ENCODE results near the gene PGPEP1. TPM values are rescaled to one million over a fixed set of nuclear protein-coding genes. Genes with fewer than 3 reads are reported as not detected.
A peak's percentile ranks its signal among the peaks of the same experiment; 100 is the strongest.

Gene PGPEP1
- total and polyA plus RNA-seq, 2 donors (not counting 3 experiments of a cell fraction or from before 2014, with no cell fraction given), result 9.9 to 27.2 TPM

GRCh38 chr19:18417250-18418028 lies 77.0 kb downstream of the PGPEP1 start:
- Histone ChIP-seq H3K79me2 (ENCODE audit: control insufficient read depth, insufficient read depth, low read length) (peaks cover 31% of the 10 kb centered on the region), H3K4me1 (ENCODE audit: control insufficient read depth, extremely low read depth, insufficient read depth, low read length) (peaks cover 41% of the 10 kb centered on the region), H3K9ac (replicated peaks; ENCODE audit: extremely low read depth, insufficient read depth, low read length) (peak overlapping the region; percentile 88), H3K36me3 (ENCODE audit: control insufficient read depth in 2 of 2, extremely low read depth in 1 of 2, insufficient read depth in 2 of 2, low read length in 2 of 2) (no peaks in the 10 kb centered on the region), H3K4me2 (ENCODE audit: insufficient read depth, low read length) (peak overlapping the region; percentile 59), H3K4me3 (replicated peaks in 1 of 3; ENCODE audit: insufficient read depth in 1 of 3, low read depth in 1 of 3, low read length in 3 of 3) (peak overlapping the region in 1 of 3 experiments; percentile 17), H3K27me3 (ENCODE audit: control insufficient read depth in 2 of 2, insufficient read depth in 2 of 2, low read length in 2 of 2) (no peaks in the 10 kb centered on the region), H3K9me1 (replicated peaks; ENCODE audit: control insufficient read depth, extremely low read depth, insufficient read depth, low read length) (no peaks in the 10 kb centered on the region), H3K27ac (ENCODE audit: insufficient read depth, low read depth, low read length) (peak overlapping the region; percentile 98), H2AFZ (ENCODE audit: low read depth, low read length) (peak overlapping the region; percentile 63), H4K20me1 (replicated peaks; ENCODE audit: control insufficient read depth, extremely low read depth, insufficient read depth, low read length) (no peaks in the 10 kb centered on the region), H3K9me3 (replicated peaks; ENCODE audit: control insufficient read depth, insufficient read depth, low read length) (no peaks in the 10 kb centered on the region)
- DNase-seq (ENCODE audit: low read depth, low spot score) (peak; percentile 85), FAIRE-seq (peak; percentile 79)
- ChIA-PET CTCF (interaction anchor here (0.9 to 11.1 kb wide), 9 partner anchors 11 to 137 kb away, joined by 3 to 119 read pairs (median 8); partner anchors contain the start of genes GDF15 and JUND), POLR2A (interaction anchor here (0.5 to 5.8 kb wide), 3 partner anchors 32 to 328 kb away, joined by 5 to 58 read pairs (median 8); partner anchors contain the start of genes GDF15 and JUND)
- BruUV-seq (replicated peaks), result TSS peak; percentile 51
- intact Hi-C loops (cut with micrococcal nuclease), result loop anchor here (2.0 kb wide), 5 partner anchors 31 to 225 kb away; partner anchors contain the start of genes GDF15 and MPV17L2
- TF ChIP-seq CTCF (IDR thresholded peaks at IDR 0.05; ENCODE audit: extremely low read depth in 1 of 2, insufficient read depth in 1 of 2, low read depth in 1 of 2, low read length in 2 of 2) (no peak), POLR2AphosphoS5 (IDR thresholded peaks at IDR 0.05; ENCODE audit: insufficient read depth, low read depth, low read length) (peak; percentile 92), GATA2 (IDR thresholded peaks at IDR 0.05; ENCODE audit: insufficient read depth, insufficient read length, low read depth, low read length) (no peak)
- dilution Hi-C loops (cut with MboI; ENCODE audit: extremely low pct_ligation_motif_present, low sequenced_read_pairs), result no loop called here
